Colonic mucosa (tissue), 4 donors: ENCODE results near the gene CACNA1D. TPM values are rescaled to one million over a fixed set of nuclear protein-coding genes. Genes with fewer than 3 reads are reported as not detected.

Experiments used
- DNase-seq: peaks from one replicate; pipeline ENCODE4 v3.0.0-alpha.2; 2020
- H3K27ac ChIP-seq: fragments of 200-600 bp; one replicate; pipeline ENCODE4 v1.8.0; 2021
- H3K27me3 ChIP-seq: fragments of 200-600 bp; one replicate; pipeline ENCODE4 v1.8.0; 2021
- H3K36me3 ChIP-seq: fragments of 200-600 bp; one replicate; pipeline ENCODE4 v1.8.0; 2021
- H3K4me1 ChIP-seq: fragments of 200-600 bp; one replicate; pipeline ENCODE4 v1.8.0; 2021; ENCODE audit warnings: mild to moderate bottlenecking
- H3K4me3 ChIP-seq: fragments of 200-600 bp; one replicate; pipeline ENCODE4 v1.8.0; 2021
- H3K9ac ChIP-seq, 2 donors: one replicate each; pipeline ENCODE4 v1.7.0; 2013; ENCODE audit warnings: control low read depth in 2 of 2, low read depth in 2 of 2, low read length in 2 of 2
- H3K9me3 ChIP-seq: fragments of 200-600 bp; one replicate; pipeline ENCODE4 v1.8.0; 2021
- intact Hi-C: fragments of 100-400 bp; cut with DNase I; formaldehyde crosslinking; loops from one replicate; pipeline ENCODE4 v1.14.1; 2022
- total RNA-seq, 2 donors: library from RNA; stranded (reverse); fragmentation: NEBNext Ultra II Directional in 1 of 2; extraction: Animal tissue kit (Norgen Biotek cat#: 25700) in 1 of 2; gene quantifications; one replicate each; pipeline ENCODE4 v1.2.1, GENCODE V29; 2021
- TF ChIP-seq, protein P1 (sequence below): fragments of 200-600 bp; IDR thresholded peaks from one replicate; pipeline ENCODE4 v1.8.0; 2022; ENCODE audit warnings: antibody characterized with exemption, mild to moderate bottlenecking
- donor health status: healthy.
- donor health status: DM: no; HTN: no; CAD: no.
- donor health status: DM: no; HTN: no; CAD: no.

Gene CACNA1D
- total RNA-seq, 2 donors from 2014 or later, result 9.6 to 17.1 TPM

DNA sequence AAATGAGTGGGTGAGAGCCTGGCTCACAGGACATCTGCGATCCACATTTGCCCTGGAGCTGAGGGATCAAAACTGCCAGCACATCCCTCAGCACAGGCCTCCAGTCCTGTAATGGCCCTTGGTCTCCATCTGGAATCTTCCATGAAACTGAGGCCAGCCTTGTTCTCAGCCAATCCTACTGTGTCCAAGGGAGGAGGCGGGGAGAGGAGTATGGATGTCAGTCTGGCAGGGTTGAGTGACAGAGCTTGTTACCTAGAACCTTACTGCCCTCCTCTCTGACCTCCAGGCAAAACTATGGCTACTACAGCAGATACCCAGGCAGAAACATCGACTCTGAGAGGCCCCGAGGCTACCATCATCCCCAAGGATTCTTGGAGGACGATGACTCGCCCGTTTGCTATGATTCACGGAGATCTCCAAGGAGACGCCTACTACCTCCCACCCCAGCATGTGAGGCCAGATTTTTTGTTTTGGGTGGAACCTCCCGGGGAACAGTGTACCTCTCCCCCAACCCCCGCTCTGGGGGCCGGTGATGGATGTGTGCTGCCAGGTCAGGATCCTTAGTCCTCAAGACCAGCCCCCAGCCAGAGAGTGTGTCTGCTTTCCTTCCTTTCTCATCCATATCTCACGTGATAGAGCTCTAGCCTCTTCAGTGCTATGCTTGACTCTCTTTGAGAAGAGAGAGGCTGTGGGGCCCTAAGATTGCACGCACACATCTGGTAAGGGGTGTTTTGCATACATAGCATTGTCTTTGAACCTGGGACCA, 310.5 kb downstream of the CACNA1D start:
- TF ChIP-seq, protein P1, sequence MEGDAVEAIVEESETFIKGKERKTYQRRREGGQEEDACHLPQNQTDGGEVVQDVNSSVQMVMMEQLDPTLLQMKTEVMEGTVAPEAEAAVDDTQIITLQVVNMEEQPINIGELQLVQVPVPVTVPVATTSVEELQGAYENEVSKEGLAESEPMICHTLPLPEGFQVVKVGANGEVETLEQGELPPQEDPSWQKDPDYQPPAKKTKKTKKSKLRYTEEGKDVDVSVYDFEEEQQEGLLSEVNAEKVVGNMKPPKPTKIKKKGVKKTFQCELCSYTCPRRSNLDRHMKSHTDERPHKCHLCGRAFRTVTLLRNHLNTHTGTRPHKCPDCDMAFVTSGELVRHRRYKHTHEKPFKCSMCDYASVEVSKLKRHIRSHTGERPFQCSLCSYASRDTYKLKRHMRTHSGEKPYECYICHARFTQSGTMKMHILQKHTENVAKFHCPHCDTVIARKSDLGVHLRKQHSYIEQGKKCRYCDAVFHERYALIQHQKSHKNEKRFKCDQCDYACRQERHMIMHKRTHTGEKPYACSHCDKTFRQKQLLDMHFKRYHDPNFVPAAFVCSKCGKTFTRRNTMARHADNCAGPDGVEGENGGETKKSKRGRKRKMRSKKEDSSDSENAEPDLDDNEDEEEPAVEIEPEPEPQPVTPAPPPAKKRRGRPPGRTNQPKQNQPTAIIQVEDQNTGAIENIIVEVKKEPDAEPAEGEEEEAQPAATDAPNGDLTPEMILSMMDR, result no peak
- peaks cover 7% of the 10 kb centered on the region for H3K4me1 ChIP-seq
- no peaks in the 10 kb centered on the region for H3K36me3 ChIP-seq
- no peak overlapping the region for H3K27ac ChIP-seq
- DNase-seq, result no peak
- no peak overlapping the region for H3K9ac ChIP-seq
- intact Hi-C loops, result no loop called here
- no peaks in the 10 kb centered on the region for H3K9me3 ChIP-seq
- H3K4me3 ChIP-seq, result no peak overlapping the region
- H3K27me3 ChIP-seq, result no peaks in the 10 kb centered on the region

DNA sequence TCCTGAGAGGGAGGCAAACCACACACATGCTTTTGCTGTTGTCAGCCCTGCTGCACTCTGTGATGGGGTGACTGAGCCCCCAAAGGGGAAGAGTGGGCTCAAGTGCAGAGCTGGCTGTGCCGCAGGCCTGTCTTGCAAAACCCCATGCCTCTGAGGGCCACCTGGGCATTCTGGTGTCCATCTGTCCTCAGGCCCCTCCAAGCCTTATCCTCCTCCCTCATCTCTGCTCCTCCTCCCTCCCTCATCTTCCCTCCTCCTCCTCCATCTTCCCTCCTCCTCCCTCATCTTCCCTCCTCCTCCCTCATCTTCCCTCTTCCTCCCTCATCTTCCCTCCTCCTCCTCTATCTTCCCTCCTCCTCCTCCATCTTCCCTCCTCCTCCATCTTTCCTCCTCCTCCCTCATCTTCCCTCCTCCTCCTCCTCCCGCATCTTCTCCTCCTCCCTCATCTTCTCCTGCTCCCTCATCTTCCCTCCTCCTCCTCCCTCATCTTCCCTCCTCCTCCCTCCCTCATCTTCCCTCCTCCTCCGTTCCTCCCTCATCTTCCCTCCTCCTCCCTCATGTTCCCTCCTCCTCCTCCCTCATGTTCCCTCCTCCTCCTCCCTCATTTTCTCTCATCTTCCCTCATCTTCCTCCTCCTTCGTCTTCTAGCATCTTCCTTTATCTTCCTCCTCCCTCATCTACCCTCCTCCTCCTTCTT, 311.2 kb downstream of the CACNA1D start:
- intact Hi-C loops, result no loop called here
- no peak overlapping the region for H3K4me3 ChIP-seq
- no peaks in the 10 kb centered on the region for H3K9me3 ChIP-seq
- H3K4me1 ChIP-seq, result peaks cover 7% of the 10 kb centered on the region
- TF ChIP-seq, protein P1, result no peak
- no peaks in the 10 kb centered on the region for H3K27me3 ChIP-seq
- H3K9ac ChIP-seq, result no peak overlapping the region
- no peak for DNase-seq
- H3K27ac ChIP-seq, result no peak overlapping the region
- H3K36me3 ChIP-seq, result no peaks in the 10 kb centered on the region

DNA sequence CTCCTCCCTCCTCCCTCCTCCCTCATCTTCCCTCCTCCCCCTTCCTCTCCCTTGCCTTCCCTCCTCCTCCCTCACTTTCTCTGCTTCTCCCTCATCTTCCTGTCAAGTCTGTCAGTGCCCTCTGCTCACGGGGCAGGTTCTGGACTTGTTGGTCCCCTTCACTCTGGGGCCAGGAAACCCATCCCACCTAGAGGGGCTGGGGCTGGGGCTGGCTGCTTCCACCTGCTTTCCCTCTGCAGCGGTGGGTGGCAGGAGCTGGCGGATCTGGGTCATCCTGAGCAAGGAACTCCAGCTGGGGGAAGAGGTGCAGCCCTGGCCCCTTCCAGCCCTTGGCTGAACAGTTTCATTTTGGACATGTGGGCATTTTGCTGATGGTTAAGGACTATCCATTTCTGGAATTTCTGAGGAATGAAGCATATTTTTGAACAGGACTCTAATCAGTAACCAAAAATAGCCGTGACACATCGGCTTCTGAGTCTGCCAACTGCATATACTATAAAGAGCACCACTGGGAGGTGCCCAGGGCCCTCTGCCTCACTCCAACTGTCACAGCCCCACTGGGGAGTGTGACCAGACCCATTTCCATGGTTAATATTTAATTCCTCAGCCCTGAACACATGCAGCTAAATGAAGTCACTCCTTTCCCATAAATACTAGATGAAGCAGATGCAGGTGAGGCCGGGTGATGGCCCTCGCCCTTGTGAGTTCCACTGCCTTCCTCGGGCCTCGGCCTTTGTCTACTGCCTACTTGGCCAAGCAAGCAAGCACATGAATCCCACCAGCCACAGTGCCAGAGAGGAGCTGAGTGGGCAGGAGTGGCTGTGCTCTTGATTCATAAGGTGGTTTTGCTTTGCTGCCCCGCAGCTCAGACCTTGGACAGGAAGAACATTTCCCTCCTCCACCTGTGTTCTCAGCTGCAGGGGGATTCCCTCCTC, 312.0 kb downstream of the CACNA1D start:
- TF ChIP-seq, protein P1, result no peak
- no peak overlapping the region for H3K4me3 ChIP-seq
- peak; percentile 72 for DNase-seq
- H3K36me3 ChIP-seq, result no peaks in the 10 kb centered on the region
- intact Hi-C loops, result no loop called here
- peaks cover 7% of the 10 kb centered on the region for H3K4me1 ChIP-seq
- no peaks in the 10 kb centered on the region for H3K27me3 ChIP-seq
- peak overlapping the region; percentile 19 for H3K27ac ChIP-seq
- H3K9ac ChIP-seq, result no peak overlapping the region
- H3K9me3 ChIP-seq, result no peaks in the 10 kb centered on the region

DNA sequence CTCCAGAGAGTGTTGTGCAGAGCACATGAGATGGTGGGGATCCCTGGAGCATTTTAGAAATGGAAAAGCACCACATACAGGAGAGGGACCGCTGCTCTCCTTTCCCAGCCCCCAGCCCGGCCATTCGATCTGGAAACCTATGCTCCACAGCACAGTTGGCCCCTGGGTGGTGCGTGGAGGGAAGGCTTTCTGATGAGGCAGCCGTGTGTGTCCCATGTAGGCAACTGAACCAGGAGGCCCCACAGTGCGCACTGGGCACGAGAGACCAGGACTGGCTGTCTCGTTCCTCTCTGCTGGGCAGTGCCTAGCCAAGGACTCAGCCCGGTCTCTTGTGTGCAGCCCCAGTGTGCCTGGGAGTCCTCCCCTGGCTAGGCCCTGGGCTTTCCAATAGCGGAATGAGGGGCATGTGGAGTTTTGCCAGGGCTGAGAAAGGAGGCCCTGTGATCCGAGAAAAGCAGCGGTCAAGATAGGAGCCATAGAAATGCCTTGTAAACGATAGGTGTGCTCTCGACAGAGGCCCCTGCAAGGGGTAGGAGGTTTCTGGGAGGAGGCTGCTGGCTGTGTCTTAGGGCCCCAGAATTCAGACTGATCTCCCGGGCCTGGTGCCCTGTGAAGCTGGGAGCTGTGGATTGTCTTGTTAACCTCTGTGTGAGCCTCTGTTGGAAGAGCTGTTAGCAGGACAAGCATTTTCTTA, 312.9 kb downstream of the CACNA1D start:
- intact Hi-C loops, result no loop called here
- no peaks in the 10 kb centered on the region for H3K27me3 ChIP-seq
- DNase-seq, result no peak
- peaks cover 7% of the 10 kb centered on the region for H3K4me1 ChIP-seq
- TF ChIP-seq, protein P1, result no peak
- H3K36me3 ChIP-seq, result no peaks in the 10 kb centered on the region
- H3K9me3 ChIP-seq, result no peaks in the 10 kb centered on the region
- H3K9ac ChIP-seq, result no peak overlapping the region
- peak overlapping the region; percentile 19 for H3K27ac ChIP-seq
- no peak overlapping the region for H3K4me3 ChIP-seq

DNA sequence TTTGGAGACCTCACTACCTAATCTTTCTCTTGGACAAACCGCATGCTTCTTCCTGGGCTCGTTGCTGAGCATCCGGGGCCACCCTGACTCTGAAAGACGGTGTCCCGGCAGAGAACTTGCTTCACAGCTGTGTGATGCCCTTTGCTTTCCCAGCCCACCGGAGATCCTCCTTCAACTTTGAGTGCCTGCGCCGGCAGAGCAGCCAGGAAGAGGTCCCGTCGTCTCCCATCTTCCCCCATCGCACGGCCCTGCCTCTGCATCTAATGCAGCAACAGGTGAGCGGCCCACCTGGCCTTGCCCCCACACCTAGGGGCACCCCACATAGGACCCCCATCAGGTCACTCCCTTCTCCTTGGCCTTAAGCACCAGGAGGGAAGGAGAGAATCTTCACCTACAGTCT, 314.1 kb downstream of the CACNA1D start:
- Histone ChIP-seq H3K4me3 (no peak overlapping the region), H3K27me3 (no peaks in the 10 kb centered on the region), H3K9me3 (no peaks in the 10 kb centered on the region), H3K9ac (no peak overlapping the region), H3K27ac (no peak overlapping the region), H3K36me3 (no peaks in the 10 kb centered on the region), H3K4me1 (peaks cover 7% of the 10 kb centered on the region)
- TF ChIP-seq, protein P1, result no peak
- intact Hi-C loops, result no loop called here
- DNase-seq, result no peak
